Ishikawa (cell line): ENCODE data around the gene BCL3.
A peak's percentile ranks its signal among the peaks of the same experiment; 100 is the strongest.

Experiments
- CEBPB ChIP-seq: IDR thresholded peaks from 2 replicates; pipeline ENCODE4 v1.6.1; 2012
- CREB1 ChIP-seq: IDR thresholded peaks from 2 replicates; pipeline ENCODE4 v1.6.1; 2012; ENCODE audit warnings: low read depth
- EGR1 ChIP-seq: IDR thresholded peaks from 2 replicates; pipeline ENCODE4 v1.6.1; 2012
- EP300 ChIP-seq: IDR thresholded peaks from 2 replicates; pipeline ENCODE4 v1.6.1; 2012; ENCODE audit warnings: borderline replicate concordance
- FOXM1 ChIP-seq: IDR thresholded peaks from 2 replicates; pipeline ENCODE4 v1.6.1; 2012; ENCODE audit warnings: low read depth, borderline replicate concordance
- NFIC ChIP-seq: IDR thresholded peaks from 2 replicates; pipeline ENCODE4 v1.6.1; 2012
- RAD21 ChIP-seq: IDR thresholded peaks from 2 replicates; pipeline ENCODE4 v1.6.1; 2012; ENCODE audit warnings: low read depth
- TAF1 ChIP-seq: IDR thresholded peaks from 2 replicates; pipeline ENCODE4 v1.6.1; 2012; ENCODE audit warnings: low read depth, mild to moderate bottlenecking
- TCF12 ChIP-seq: IDR thresholded peaks from 2 replicates; pipeline ENCODE4 v1.6.1; 2012; ENCODE audit warnings: low read depth
- TEAD4 ChIP-seq: IDR thresholded peaks from 2 replicates; pipeline ENCODE4 v1.6.1; 2012
- YY1 ChIP-seq: IDR thresholded peaks from 2 replicates; pipeline ENCODE4 v1.6.1; 2012; ENCODE audit warnings: low read depth
- ZBTB7A ChIP-seq: IDR thresholded peaks from 2 replicates; pipeline ENCODE4 v1.6.1; 2012; ENCODE audit warnings: low read depth
- TF ChIP-seq, protein P1 (sequence below): IDR thresholded peaks from 2 replicates; pipeline ENCODE4 v1.6.1; 2012; ENCODE audit warnings: low read depth, mild to moderate bottlenecking
- TF ChIP-seq, protein P2 (sequence below): IDR thresholded peaks from 2 replicates; pipeline ENCODE4 v1.6.1; 2012
- TF ChIP-seq, protein P3 (sequence below): IDR thresholded peaks from 2 replicates; pipeline ENCODE4 v1.6.1; 2012

BCL3 gene

GRCh38 chr19:44748426-44749254 lies at the start of gene BCL3:
BCL3 (plus strand) TSS chr19:44748708; CDS start chr19:44748791, 83 bp downstream.
- TF ChIP-seq RAD21 = 0 out of 2 replicates have a peak, but pooled peaks have one; percentile 3
- peak; percentile 51; the same call in 1 of the 2 replicates for TF ChIP-seq EP300
- no peak for TF ChIP-seq CREB1
- no peak for TF ChIP-seq YY1
- no peak for TF ChIP-seq NFIC
- no peak for TF ChIP-seq TEAD4

- TF ChIP-seq, protein P1, sequence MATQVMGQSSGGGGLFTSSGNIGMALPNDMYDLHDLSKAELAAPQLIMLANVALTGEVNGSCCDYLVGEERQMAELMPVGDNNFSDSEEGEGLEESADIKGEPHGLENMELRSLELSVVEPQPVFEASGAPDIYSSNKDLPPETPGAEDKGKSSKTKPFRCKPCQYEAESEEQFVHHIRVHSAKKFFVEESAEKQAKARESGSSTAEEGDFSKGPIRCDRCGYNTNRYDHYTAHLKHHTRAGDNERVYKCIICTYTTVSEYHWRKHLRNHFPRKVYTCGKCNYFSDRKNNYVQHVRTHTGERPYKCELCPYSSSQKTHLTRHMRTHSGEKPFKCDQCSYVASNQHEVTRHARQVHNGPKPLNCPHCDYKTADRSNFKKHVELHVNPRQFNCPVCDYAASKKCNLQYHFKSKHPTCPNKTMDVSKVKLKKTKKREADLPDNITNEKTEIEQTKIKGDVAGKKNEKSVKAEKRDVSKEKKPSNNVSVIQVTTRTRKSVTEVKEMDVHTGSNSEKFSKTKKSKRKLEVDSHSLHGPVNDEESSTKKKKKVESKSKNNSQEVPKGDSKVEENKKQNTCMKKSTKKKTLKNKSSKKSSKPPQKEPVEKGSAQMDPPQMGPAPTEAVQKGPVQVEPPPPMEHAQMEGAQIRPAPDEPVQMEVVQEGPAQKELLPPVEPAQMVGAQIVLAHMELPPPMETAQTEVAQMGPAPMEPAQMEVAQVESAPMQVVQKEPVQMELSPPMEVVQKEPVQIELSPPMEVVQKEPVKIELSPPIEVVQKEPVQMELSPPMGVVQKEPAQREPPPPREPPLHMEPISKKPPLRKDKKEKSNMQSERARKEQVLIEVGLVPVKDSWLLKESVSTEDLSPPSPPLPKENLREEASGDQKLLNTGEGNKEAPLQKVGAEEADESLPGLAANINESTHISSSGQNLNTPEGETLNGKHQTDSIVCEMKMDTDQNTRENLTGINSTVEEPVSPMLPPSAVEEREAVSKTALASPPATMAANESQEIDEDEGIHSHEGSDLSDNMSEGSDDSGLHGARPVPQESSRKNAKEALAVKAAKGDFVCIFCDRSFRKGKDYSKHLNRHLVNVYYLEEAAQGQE = no peak
- TF ChIP-seq TCF12 (no peak), CREB1 (no peak), TEAD4 (no peak), NFIC (no peak)
- TF ChIP-seq, protein P2, sequence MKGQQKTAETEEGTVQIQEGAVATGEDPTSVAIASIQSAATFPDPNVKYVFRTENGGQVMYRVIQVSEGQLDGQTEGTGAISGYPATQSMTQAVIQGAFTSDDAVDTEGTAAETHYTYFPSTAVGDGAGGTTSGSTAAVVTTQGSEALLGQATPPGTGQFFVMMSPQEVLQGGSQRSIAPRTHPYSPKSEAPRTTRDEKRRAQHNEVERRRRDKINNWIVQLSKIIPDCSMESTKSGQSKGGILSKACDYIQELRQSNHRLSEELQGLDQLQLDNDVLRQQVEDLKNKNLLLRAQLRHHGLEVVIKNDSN = no peak
Observed at GRCh38 chr19:44700547-44700946, 48.0 kb upstream of the BCL3 start.

GRCh38 chr19:44701228-44701627 lies 47.3 kb upstream of the BCL3 start:
- no peak for TF ChIP-seq FOXM1
- TF ChIP-seq TEAD4 = no peak
- no peak for TF ChIP-seq NFIC
- TF ChIP-seq, protein P1 = no peak
- TF ChIP-seq RAD21 = no peak
- TF ChIP-seq TAF1 = no peak
- TF ChIP-seq YY1 = no peak
- TF ChIP-seq EGR1 = no peak
- TF ChIP-seq EP300 = no peak

DNA sequence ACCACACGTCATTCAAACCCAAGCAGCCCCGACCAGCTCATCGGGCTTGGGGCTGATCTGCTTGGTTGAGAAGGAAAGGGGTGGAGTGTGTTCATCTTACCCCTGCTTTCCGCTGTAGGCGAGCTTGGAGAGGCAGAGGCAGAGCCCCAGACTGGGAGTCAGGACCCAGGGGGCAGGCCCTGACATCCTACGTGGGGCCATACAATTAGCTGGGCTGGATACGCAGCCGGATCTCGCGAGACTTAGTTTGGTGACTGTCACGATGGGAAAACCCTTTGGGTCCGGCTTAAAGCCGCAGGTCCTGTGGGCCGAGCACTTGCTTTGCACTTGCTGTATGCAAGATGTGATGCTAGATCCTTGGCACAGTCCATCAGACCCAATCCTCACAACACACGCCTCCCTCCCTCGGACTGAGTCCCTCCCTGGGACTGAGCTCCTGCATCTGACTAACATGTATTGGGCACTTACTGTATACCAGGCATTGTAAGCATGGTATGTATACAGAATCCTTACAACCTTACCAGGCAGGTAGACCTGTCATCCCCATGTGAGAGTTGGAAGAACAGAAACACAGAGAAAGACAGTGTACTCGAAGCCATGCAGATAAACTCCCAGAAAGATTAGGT lies 45.8 kb upstream of the BCL3 start:
- TF ChIP-seq ZBTB7A (no peak), FOXM1 (no peak), CREB1 (no peak), TCF12 (no peak), TAF1 (no peak), CEBPB (no peak), NFIC (no peak), EP300 (no peak), YY1 (no peak), EGR1 (no peak), RAD21 (no peak), TEAD4 (no peak)
- TF ChIP-seq, protein P3, sequence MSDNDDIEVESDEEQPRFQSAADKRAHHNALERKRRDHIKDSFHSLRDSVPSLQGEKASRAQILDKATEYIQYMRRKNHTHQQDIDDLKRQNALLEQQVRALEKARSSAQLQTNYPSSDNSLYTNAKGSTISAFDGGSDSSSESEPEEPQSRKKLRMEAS = no peak
- TF ChIP-seq, protein P2 = no peak
- TF ChIP-seq, protein P1 = no peak
